ENCODE data around the gene CDK5.

The CDK5 gene

DNA sequence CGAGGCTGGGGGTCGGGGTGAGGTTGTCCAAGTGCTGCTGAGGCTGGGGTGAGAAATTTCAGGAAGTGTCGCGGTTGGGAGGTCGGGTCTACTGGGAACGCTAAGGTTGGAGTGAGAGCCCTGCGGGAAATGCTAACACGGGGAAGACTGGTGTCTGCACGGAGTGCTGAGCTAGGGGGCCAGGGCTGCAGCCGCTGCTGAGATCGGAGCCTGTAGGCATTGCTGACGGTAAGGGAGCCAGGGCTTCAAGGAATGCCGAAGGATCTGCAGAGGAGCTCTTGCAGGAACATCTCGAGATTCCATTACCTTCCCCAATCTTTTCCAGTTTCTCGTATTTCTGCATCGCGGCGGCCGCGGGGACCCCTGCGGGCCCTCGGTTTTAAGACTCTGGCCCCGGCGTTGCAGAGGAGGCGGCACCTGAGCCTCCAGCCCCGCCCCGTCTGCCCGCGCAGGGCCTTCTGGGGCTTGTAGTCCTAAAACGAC lies at the start of gene CDK5:
Gene CDK5 (minus strand): TSS at position 392 of the 483 bp plus-strand sequence. CDS start 49 bp downstream, at position 343.
- DNase-seq (ENCODE audit: low read depth in 3 of 3, low spot score in 1 of 3), result no peak

DNA sequence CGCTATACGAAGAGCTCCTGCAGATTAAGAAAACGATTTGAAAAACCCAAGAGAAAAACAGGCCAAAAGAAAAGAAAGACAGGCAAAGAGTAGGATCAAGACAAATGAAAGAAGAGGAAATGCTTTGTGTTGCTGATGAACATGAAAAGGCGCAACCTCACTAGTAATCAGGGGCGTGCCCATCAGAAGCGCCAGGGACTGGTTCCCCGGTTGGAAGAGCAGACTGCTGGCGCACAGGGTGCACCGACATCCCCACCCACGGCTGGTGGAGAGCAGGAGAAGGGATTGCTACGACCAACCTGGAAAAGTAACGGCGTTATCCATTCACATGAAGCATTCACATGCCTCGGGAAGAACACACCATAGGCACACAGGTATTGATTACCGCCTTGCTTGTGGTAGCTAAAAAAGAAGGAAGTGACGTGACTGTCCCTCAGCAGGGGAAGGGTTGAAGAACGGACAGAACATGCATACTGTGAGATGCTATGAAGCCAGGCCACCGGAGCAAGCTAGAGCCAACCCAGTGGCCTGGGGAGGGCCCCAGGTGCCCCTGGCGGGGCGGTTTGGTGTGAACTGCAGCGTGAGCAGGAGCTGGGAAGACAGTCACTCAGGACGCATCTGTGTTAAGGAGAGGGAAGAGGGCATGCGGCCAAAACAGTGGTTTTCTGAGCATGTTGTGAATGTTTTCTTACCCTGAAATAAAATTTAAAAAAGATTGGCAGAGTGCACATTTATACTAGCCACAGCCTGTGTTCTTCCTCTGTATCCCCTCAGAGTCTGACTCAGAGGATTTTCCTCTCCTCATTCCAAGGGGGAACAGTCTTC lies 46.9 kb upstream of the CDK5 start:
- DNase-seq (ENCODE audit: low read depth in 3 of 3, low spot score in 1 of 3), result no peak

DNA sequence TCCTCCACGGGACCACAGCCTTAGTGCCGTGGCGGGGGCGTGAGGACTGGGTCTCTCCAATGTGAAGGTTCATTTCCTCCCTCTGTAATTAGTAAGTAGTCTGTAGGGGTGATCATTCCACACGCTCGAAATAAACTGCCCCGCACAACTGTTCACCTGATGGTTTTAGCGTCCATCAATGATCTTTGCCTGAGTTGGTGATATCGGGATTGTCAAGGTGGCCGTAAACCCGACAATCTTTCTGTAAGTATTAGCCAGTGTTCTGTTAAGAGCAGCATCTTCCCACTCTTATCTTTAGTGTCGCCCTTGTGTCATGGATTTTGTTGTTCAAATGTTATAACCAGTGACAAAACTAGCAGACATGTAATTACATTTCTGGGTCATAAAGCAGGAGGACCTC lies 46.3 kb upstream of the CDK5 start:
- no peak for DNase-seq (ENCODE audit: low read depth in 3 of 3, low spot score in 1 of 3)

DNA sequence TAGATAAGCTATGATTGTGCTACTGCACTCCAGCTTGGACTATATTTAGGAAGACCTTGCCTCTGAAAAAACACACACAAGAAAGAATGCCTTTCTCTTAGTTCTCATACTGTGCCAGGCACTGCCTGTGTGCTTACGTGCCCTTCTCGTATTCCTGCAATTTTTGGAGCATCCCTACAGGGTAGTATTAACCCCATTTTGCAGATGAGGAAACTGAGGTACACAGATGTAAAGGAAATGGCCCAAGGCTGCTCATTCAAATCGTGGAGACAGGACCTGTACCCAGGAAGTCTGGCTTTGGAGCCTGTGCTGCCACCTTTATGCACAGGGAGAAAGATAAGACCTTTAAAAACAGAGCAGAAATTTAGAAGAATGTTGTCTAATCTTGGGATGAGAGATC lies 45.3 kb upstream of the CDK5 start:
- DNase-seq (ENCODE audit: low read depth in 3 of 3, low spot score in 1 of 3), result no peak

DNA sequence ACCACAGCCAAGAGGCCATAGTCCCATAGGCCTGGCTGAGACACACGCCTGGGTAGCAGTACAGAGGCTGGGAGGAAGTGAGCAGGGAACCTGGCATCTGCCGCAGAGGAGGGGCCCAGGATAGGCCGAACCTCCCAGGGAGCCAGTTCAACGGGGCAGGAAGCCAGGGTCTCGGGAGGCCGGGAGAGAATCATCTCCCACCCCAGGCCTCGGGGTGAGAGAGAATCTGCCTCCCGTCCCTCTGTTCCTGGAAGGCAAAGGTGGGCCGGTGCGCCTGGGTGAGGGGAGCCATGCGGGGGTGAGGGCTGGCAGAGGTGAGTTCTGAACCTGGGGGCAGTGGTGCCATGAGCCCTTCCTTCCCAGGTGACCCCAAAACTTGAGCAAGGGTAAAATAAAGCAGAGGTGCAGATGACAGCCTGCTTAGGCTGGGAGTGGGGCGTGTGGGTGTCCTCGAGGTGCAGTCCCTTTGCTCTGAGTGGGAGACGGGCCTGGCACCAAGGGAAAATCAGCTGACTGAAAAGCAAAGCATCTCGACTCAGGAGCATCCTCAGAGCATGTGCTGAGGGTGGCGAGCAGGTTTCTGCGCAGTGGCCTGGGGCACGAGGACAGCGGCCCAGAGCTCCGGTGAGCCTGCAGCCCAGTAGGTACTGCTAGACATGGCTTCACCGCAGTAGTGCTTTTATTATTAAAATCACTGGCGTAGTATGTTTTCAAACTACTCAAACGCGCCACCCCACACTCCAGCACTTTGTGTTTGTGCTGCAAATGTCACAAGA lies 44.1 kb upstream of the CDK5 start:
- no peak for DNase-seq (ENCODE audit: low read depth in 3 of 3, low spot score in 1 of 3)

DNA sequence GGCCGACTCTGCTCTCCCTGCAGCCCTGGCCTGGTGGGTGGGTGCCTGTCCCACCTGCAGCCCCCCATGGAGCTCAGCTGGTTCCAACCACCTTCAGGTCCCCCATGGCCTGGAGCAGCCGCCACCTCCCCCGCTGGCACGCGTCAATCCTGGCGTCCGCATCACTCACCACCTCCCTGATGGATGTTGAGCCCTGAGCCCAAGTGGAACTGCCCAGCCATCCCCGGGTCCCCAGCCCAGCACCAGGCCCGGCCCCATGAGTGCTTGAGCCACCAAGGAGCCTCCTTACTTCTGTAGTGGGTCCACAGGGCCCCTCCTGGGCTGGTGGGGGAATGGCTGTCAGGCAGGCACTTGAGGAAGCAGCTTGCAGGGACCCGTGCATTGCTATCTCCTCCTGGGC lies 43.2 kb upstream of the CDK5 start:
- no peak for DNase-seq (ENCODE audit: low read depth in 3 of 3, low spot score in 1 of 3)

DNA sequence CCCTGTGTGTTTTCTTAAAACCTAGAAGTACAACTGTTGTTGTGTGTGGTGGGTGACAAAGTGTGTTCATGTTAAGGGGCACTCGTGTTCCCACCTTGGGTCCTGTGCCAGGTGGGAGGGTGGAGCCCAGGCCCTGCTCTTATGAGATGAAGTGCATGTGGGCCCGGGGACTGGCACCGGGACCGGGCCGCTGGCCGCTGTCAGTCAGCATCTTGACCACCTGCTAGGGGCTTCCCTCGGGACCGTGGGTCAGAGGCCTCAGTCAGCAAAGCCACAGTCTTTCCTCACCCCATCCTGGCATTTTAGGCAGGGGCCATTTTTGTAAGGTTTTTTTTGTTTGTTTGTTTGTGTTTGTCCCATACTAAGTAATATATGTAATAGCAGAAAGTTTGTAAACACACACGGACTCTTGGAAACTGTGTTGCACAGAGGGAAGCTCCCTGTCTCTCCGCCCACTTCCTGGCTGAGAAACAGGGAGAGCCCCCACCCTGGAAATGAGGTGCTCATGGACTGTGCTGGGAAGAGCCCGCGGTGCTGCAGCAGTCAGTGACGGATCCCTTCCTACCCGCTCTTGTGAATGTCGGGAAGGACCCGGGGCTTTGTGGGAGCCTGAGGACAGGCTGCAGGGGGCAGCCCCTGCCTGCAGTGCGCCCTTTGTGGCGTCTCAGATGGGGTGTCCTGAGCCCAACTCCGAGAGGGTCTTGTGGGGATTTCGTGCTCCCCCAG lies 42.0 kb upstream of the CDK5 start:
- DNase-seq (ENCODE audit: low read depth in 3 of 3, low spot score in 1 of 3), result no peak

DNA sequence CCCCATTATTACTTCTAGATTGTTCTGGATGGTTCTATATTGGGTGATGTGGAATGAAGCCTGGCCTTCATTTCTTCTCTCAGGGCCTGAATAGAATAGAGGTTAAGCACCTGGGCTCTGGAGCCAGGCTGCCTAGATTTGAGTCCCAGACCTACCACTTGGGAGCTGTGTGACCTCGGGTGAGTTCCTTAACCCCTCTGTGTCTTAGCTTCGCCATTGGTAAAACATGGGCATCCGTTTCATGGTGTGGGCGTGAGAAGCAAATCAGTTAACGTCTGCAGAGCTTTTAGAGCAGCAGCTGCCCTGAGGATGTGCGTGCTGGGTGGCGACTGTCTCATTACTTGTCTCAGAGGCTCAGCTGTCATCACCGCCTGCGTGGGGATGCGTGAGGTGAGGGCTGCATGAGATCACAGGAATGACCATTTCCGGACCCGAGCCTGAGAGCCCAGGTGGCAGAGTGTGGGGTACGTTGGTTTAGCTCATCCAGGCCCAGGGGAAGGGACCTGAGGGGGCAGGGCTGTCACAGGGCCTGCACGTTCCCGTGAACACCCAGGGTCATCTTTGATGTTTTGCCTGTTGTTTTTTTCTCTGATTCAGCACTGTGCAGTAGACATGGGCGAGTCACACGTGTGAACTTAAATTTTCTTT lies 38.3 kb upstream of the CDK5 start:
- no peak for DNase-seq (ENCODE audit: low read depth in 3 of 3, low spot score in 1 of 3)

DNA sequence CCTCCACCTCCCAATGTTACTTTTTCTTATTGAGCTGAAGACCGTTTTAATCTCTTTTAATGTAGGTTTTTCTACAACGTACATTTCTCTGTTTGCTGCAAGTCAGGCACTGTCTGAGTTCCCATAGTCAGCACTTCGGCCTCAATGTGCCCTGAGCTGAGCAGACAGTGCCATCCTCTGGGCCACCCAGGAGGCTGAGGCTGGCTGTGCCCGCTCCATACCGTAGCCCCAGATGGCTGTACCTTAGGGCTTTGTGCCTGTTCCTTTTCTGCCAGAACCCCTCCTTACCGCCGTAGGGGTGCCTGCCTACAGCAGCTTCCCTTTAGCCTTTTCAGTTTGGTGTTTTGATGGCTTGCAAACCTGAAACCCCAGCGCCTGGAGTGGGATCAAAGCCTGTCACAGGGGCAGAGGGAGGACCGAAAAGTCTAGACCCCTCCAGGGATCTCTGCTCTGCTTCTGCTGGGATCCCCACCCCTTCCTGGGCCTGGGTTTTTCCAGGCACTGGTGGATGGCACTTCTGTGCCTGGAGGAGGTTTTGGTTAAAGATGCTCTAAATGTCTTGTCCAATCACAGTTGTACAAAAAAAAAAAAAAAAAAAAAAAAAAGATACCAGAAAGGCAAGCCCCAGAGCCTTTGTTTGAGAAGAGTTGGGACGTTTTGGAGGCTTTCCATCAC lies 37.6 kb upstream of the CDK5 start:
- no peak for DNase-seq (ENCODE audit: low read depth in 3 of 3, low spot score in 1 of 3)

DNA sequence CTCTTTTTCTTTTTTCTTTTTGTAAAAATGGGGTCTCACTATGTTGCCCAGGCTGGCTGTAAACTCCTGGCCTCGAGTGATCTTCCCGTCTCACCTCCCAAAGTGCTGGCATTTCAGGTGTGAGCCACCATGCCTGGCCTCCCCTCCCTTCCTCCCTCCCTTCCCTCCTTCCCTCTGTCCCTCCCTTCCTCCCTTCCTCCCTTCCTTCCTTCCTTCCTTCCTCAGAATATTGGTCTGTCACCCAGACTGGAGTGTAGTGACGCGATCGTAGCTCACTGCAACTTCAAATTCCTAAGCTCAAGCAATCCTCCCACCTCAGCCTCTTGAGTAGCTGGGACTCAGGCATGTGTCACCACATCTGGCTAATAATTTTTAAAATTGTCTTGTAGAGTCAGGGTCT lies 37.0 kb upstream of the CDK5 start:
- DNase-seq (ENCODE audit: low read depth in 3 of 3, low spot score in 1 of 3), result no peak

DNA sequence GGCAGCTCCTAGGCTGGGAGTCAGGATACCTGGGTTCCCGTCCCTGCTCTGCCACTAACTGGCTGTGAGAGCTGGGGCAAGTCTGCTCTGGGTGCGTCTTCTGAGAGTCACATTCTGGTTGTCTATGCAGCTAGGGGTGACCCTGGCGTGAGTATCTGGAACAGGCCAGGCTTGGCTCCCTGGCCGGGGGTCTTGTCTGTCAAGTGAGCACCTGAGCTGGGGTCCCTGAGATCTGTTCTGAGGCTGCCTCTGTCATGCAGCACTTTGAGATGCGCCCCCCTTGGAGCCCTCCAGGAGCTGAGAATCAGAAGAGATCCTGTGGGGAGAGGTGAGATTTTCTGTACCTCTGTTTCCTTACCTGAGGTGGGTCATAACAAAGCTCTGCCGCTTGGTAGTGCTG lies 36.1 kb upstream of the CDK5 start:
- DNase-seq (ENCODE audit: low read depth in 3 of 3, low spot score in 1 of 3), result no peak

DNA sequence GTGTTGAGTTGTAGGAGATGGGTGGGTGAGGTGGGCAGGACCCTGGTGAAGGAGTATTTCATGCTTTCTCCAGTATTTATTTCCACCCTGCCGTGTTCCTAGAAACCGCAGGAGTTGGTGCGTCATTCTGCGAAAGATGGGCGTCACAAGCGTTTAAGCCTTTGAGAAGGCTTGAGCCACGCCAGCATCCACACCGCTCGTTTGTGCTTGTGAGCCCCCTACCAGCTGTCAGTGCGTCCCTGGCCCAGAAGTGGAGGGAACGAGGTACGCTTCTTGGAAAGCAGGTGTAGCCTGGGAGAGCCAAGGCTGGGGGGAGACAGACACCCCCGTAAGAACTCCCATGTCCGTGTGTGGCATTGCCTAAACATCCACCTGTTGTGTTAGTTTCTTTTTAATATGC lies 34.3 kb upstream of the CDK5 start:
- DNase-seq (ENCODE audit: low read depth in 3 of 3, low spot score in 1 of 3), result no peak

DNA sequence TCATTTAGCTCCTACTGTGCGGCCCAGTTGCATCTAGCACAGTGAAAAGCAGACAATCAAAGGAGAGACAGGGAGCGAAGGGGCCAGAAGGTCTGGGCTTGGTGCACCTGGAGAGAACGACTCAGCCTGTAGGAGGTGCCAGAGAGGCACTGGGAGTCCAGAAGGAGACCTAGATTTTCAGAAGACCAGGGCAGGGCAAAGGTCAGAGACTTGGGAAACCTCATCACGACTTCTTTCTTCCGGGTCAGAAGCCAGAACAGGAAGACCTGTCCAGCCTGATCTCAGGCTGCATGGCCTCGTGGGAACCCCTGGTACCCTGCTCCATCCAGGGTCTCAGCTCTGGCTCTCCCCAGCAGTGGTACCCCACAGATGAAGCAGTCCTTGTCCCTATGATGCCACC lies 33.7 kb upstream of the CDK5 start:
- no peak for DNase-seq (ENCODE audit: low read depth in 3 of 3, low spot score in 1 of 3)

DNA sequence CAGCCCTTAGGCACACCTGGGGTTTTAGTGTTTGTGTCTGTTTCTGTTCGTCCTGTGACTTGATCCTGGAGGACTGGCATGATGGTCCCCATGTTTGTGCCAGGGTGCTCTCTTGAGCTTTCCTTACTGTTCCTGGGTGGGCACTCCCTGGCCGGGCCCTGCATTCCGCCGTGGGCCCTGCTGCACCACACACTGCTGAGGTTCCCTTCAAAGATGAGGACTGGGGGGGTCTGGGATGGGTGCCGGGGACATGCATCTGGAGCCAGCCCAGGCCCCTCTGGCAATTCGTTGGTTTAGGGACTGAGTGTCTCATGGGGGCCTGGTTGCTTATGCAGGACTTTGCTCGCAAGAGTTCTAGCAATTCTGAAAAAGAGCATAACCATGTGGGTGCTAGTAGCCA lies 33.3 kb upstream of the CDK5 start:
- no peak for DNase-seq (ENCODE audit: low read depth in 3 of 3, low spot score in 1 of 3)

DNA sequence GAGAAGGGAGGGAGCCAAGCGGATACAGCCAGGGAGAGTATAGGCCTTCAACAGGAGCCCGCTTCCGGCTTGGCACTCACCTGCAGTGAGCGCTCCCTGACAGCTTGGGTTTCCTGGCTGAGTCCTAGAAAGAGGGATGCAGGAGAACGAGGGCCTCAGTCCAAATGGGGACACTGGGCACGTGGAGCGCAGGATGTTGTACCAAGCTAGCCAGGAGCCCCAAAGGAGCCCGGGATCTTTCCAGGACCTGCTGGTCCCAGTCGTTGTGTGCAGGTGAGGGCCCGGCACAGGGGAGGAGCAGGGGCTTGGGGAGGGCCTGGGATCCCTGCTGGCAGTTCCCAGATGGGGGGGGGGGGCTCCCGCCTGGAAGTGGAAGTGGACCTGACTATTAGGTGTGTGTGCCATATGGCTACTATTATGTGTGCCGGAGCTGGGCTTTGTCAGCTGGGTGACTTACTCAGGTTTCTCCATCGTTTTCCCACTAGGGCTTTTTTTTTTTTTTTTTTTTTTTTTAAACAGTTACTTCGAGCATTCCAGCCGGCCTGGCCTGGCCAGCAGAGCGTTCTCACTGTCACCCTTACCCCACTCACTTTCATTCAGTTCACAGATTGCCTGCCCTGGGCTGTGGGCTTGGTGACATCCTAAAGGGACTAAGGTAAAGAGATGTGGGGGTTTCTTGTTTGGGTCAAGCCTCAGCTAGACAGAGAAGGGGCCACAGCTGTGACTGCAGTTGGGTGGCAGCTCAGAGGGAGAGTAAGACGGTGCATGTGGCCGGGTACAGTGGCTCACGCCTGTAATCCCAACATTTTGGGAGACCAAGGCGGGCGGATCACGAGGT lies 32.4 kb upstream of the CDK5 start:
- DNase-seq (ENCODE audit: low read depth in 3 of 3, low spot score in 1 of 3), result no peak

DNA sequence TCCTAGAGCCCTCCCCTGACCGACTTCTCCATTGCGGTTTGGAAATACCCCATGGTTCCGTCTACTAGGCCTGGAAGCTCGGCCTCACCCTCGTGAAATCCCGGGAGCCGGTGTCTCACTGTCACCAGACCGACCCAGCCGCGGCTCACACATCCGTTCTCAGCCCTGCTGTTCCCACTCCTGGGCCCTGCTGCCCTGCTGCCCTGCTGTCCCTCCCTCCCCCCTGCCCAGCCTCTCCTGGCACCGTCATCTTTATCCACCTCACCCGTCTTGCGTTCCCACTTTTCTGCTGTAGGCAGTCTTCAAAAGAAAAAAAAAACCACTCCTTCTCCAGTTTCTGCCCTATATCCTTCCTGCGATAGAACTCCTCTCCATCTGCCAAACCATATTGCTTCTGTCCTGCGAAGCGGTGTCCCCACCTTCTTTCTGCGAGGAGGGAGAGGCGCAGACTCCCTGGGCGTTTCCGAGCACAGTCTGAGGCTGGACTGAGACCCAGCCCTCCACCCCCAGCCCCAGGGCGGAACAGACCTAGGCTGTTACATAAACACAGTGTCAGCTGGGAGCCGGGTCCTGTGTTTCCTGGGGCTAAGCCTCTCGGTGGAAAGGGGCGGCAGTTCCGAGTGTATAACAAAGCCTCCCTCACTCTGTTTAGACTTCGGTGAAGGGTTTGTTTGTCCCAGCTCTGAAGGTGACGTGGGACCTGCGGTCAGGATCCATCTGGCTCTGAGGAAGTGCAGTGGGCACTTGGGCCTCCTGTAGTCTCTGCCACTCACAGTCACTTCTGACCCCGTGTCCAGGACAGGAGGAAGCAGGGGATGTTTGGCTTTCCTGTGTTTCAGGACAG lies 31.4 kb upstream of the CDK5 start:
- DNase-seq (ENCODE audit: low read depth in 3 of 3, low spot score in 1 of 3), result no peak

DNA sequence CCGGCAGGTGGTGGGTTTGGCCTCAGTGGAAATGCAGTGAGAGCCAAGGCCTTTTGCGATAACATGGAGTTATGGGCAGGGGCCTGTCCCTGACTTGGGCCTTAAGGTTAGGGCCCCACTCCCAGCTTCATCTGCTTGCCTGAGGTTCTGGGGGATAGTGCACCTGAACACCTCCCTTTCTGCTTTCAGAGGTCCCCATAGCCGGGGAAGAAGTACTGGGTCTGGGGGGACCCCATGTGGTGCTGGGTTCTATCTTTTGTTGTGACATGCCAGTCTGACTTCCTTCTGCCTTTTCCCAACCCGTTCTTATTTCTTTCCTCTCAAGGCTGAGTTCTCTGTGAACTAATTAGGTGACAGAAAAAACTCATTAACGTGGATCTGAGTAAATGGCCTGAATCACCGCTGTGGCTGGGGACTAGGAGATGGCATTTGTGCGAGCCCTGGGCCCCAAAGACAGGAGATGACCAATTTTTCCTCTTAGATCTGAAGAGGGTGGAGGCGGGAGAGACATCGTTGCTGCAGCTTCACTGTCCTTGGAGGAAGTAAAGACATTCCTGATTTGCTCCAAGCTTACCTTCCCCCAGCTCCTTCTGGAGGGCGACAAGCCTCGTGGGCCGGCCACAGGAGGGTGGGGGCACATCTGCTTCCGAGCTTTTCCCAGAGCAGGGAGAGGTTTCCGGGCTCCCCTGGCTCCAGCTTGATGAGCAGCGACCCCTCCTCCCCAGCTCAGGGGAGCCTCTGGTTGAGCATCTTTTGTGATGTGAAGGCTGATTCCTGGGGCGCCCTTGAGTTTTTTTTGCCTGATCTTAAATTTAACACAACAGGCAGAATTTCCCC lies 30.5 kb upstream of the CDK5 start:
- no peak for DNase-seq (ENCODE audit: low read depth in 3 of 3, low spot score in 1 of 3)

Measured in stimulated activated CD4-positive, alpha-beta T cell treated with anti-CD3 and anti-CD28 coated beads, TNF-alpha, amount 100 ng/mL, for 1 hour (primary cell).